ENCODE data around the gene PCNX2.

DNA sequence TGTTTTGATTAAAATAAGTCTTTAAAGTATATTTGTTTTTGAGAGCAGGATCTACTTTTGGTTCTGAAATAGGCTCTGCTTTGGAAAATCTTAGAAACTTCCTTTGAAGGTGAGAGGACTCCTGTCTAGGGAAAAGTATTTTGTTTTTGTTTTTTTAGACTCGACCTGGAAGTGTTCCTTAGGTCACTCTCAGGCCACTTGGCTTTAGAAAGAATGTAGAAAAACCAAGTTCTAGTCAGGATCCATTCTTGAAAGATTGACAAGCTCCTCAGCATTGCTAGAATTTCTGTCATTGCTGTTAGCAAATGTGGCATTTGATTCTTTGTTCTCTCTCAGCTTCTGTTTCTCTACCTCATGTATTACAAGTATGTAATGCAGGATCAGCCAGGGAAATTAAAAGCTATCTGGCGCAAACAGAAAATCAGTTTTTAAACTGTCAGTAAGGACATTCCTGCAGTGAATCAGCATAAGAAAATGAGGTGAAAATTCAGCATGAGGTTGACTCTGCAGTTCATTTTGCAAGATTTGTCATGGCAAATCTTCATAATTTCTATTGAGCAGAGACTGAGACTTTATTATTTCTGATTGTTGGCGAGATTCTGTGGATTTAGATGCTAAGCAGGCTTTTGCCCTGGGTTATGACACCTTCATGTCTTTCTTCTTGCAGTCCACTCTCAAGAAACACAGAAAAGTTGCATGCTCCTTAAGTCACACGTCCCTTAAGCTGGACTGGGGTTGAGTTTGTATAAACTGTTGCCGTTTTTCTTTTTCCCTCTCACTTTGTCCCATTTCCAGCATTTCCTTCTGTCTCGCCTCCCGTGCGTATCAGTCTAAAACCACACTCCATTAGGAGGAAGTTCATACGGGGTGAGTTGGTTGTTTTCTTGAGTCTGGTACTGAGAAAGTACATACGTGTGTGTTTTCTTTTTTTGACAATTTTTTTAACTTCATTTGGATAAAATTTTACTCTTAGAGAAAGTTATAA is 332.5 kb downstream of the PCNX2 start:
- TF ChIP-seq CTCF (IDR thresholded peaks at IDR 0.05) = no peak
- no peak for TF ChIP-seq POLR2A (IDR thresholded peaks at IDR 0.05)

All from lower leg skin (tissue), 3 donors.